KMS-11 (cell line): ENCODE measurements around the gene KCNQ1.

Source experiments
- H2AFZ ChIP-seq: fragments of 200-600 bp; sonication (generic); 2 replicates; pipeline ENCODE4 v1.6.1; 2016; ENCODE audit warnings: antibody characterized with exemption, mixed run types, low read depth
- H3K27ac ChIP-seq: fragments of 200-600 bp; sonication (generic); 2 replicates; pipeline ENCODE4 v1.6.1; 2016; ENCODE audit warnings: mild to moderate bottlenecking, mixed run types
- H3K27me3 ChIP-seq: fragments of 200-600 bp; sonication (generic); 2 replicates; pipeline ENCODE4 v1.6.1; 2017; ENCODE audit warnings: mild to moderate bottlenecking, low read depth, mixed run types, moderate library complexity; ENCODE audit not compliant: insufficient read depth
- H3K36me3 ChIP-seq: fragments of 200-600 bp; sonication (generic); 2 replicates; pipeline ENCODE4 v1.6.1; 2017; ENCODE audit warnings: mild to moderate bottlenecking, mixed run types; ENCODE audit not compliant: insufficient read depth
- H3K4me1 ChIP-seq: fragments of 200-600 bp; sonication (generic); 2 replicates; pipeline ENCODE4 v1.6.1; 2016; ENCODE audit warnings: mild to moderate bottlenecking, low read depth, mixed run types; ENCODE audit not compliant: poor library complexity, severe bottlenecking
- H3K4me2 ChIP-seq: fragments of 200-600 bp; sonication (generic); 2 replicates; pipeline ENCODE4 v1.7.0; 2016; ENCODE audit warnings: mild to moderate bottlenecking, mixed run types
- H3K4me3 ChIP-seq: fragments of 200-600 bp; sonication (generic); IDR thresholded peaks from 2 replicates; pipeline ENCODE4 v1.6.1; 2017; ENCODE audit warnings: low read depth, low read length, mixed read lengths; ENCODE audit not compliant: insufficient read depth
- H3K79me2 ChIP-seq: fragments of 200-600 bp; sonication (generic); 2 replicates; pipeline ENCODE4 v1.6.1; 2016; ENCODE audit warnings: low read depth, mixed run types; ENCODE audit not compliant: insufficient read depth
- H3K9ac ChIP-seq: fragments of 200-600 bp; sonication (generic); 2 replicates; pipeline ENCODE4 v1.6.1; 2016; ENCODE audit warnings: mild to moderate bottlenecking, mixed run types
- H4K20me1 ChIP-seq: fragments of 200-600 bp; sonication (generic); 2 replicates; pipeline ENCODE4 v1.6.1; 2016; ENCODE audit warnings: mild to moderate bottlenecking, mixed run types; ENCODE audit not compliant: insufficient read depth
- TF ChIP-seq, protein P1 (sequence below): fragments of 200-600 bp; sonication (generic); conservative IDR thresholded peaks from 2 replicates; pipeline ENCODE4 v1.6.1; 2017; ENCODE audit warnings: low read depth, mild to moderate bottlenecking, antibody characterized with exemption, low read length, moderate library complexity, mixed read lengths

Gene KCNQ1

DNA sequence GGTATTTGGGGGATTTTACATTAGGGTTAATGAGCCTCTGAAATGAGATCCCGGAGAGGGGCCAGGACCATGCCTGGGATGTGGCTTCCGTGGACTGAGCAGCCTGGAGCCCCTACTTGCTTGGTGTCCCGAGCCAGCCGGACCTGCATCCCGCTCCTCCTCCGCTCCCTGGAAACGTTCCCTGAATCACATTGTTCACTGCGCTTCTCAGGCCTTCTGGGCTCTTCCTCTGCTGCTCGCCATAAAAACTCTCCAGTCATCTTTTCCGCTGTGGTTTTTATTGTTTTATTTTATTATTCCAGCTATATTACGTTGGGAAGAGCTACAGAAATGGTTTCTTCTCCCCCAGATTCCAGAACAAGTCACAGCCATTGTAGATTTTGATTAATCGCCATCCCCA is 268.3 kb downstream of the KCNQ1 start:
- no peak overlapping the region for H2AFZ ChIP-seq
- no peak overlapping the region for H3K4me3 ChIP-seq
- H3K4me1 ChIP-seq, result no peaks in the 10 kb centered on the region
- H4K20me1 ChIP-seq, result no peaks in the 10 kb centered on the region
- TF ChIP-seq, protein P1, sequence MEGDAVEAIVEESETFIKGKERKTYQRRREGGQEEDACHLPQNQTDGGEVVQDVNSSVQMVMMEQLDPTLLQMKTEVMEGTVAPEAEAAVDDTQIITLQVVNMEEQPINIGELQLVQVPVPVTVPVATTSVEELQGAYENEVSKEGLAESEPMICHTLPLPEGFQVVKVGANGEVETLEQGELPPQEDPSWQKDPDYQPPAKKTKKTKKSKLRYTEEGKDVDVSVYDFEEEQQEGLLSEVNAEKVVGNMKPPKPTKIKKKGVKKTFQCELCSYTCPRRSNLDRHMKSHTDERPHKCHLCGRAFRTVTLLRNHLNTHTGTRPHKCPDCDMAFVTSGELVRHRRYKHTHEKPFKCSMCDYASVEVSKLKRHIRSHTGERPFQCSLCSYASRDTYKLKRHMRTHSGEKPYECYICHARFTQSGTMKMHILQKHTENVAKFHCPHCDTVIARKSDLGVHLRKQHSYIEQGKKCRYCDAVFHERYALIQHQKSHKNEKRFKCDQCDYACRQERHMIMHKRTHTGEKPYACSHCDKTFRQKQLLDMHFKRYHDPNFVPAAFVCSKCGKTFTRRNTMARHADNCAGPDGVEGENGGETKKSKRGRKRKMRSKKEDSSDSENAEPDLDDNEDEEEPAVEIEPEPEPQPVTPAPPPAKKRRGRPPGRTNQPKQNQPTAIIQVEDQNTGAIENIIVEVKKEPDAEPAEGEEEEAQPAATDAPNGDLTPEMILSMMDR, result no peak
- no peak overlapping the region for H3K4me2 ChIP-seq
- H3K27me3 ChIP-seq, result no peaks in the 10 kb centered on the region
- H3K27ac ChIP-seq, result no peak overlapping the region
- no peak overlapping the region for H3K9ac ChIP-seq
- H3K36me3 ChIP-seq, result no peaks in the 10 kb centered on the region
- no peaks in the 10 kb centered on the region for H3K79me2 ChIP-seq

DNA sequence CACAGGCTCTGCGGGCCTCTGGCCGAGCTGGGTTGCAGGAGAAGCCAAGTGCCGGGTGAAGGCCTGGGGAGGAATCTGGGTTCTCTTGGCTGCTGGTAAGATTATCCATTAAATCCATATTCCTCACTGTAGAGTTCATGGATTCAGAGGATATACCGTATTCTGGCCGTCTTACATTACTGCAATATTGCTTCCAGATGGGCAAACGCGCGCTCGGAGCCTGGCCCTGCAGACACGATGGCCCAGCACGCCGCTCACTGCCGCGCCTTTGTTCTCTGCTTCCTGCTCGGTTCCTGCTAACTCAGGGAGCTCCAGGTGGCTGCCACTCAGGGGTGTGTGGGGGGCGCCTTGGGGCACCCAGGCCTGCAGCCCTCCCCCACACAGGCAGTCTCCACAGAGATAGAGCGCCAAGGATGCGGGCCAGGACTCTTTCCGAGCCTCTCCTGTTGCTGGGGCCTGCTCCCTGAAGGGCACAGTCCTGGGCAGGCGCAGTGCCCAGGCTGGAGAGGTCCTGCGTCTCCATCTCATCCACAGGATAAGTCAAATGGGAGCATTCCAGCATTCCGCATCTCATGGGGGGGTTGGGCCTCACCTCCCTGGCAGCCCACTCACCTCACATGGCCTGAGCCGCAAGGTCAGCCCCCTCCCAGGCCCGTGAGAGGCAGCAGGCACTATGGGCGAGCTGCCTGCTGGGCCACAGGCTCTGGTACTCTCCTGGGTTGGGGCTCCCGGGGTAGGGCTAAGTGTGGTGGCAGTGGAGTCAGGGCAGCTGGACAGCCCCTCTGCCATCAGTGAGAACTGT is 269.1 kb downstream of the KCNQ1 start:
- no peak overlapping the region for H2AFZ ChIP-seq
- H3K27ac ChIP-seq, result no peak overlapping the region
- no peaks in the 10 kb centered on the region for H3K79me2 ChIP-seq
- H3K4me2 ChIP-seq, result no peak overlapping the region
- H3K9ac ChIP-seq, result no peak overlapping the region
- H3K4me3 ChIP-seq, result no peak overlapping the region
- TF ChIP-seq, protein P1, result no peak
- no peaks in the 10 kb centered on the region for H4K20me1 ChIP-seq
- no peaks in the 10 kb centered on the region for H3K36me3 ChIP-seq
- no peaks in the 10 kb centered on the region for H3K27me3 ChIP-seq
- no peaks in the 10 kb centered on the region for H3K4me1 ChIP-seq

DNA sequence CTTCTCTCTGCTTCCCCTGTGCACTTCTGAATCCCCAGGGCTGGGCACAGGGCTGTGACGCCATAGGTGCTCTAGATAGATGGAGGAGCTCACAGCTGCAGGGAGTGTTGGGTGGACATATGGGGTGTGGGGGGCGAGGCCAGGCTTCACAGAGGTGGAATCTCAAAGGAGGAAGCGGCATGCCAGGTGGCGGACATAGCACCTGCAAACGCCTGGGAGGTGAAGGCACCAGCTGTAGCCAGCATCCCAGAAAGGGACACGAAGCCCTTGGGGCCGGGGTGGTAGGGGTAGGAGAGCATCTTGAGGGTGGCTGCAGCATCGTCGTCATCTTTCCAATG is 269.6 kb downstream of the KCNQ1 start:
- Histone ChIP-seq H3K9ac (no peak overlapping the region), H3K4me3 (no peak overlapping the region), H4K20me1 (no peaks in the 10 kb centered on the region), H2AFZ (no peak overlapping the region), H3K27me3 (no peaks in the 10 kb centered on the region), H3K27ac (no peak overlapping the region), H3K36me3 (no peaks in the 10 kb centered on the region), H3K79me2 (no peaks in the 10 kb centered on the region), H3K4me1 (no peaks in the 10 kb centered on the region), H3K4me2 (no peak overlapping the region)
- TF ChIP-seq, protein P1, result no peak

DNA sequence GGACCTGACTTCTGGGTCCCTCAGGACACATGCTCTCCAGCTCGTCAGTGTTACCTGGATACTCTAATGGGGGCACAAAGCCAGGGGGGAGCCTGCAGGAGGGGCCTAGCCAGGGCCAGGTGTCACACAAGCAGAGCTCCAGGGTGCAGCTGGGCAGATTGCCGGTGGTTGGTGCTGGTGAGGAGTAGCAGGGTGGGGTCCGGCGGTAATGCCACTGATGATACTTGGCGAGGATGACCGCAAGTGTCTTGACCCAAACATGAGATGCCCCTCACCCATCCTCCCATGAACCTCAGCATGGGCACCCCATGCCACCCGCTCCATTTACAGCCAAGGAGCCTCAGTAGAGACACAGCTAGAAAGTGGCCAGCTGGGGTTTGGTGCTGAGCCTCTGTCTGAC is 270.1 kb downstream of the KCNQ1 start:
- Histone ChIP-seq H3K36me3 (no peaks in the 10 kb centered on the region), H3K9ac (no peak overlapping the region), H3K79me2 (no peaks in the 10 kb centered on the region), H3K27me3 (no peaks in the 10 kb centered on the region), H3K4me3 (no peak overlapping the region), H3K4me2 (no peak overlapping the region), H4K20me1 (no peaks in the 10 kb centered on the region), H2AFZ (no peak overlapping the region), H3K4me1 (no peaks in the 10 kb centered on the region), H3K27ac (no peak overlapping the region)
- TF ChIP-seq, protein P1, result no peak
